AG04450 (cell line): ENCODE measurements around the gene BLOC1S4. TPM values are rescaled to one million over a fixed set of nuclear protein-coding genes. Genes with fewer than 3 reads are reported as not detected.

Source experiments
- CTCF ChIA-PET: fragments of 300-600, 350-600 bp; formaldehyde crosslinking; extraction: SDS; loops from one replicate; lab custom pipeline; 2022; ENCODE audit warnings: antibody characterized with exemption, inconsistent platforms; lab: Charles Lee
- POLR2A ChIA-PET: fragments of 350-600 bp; formaldehyde crosslinking; extraction: SDS; loops from one replicate; lab custom pipeline; 2021; ENCODE audit warnings: antibody characterized with exemption, inconsistent platforms; lab: Yijun Ruan, JAX
- DNase-seq: peaks from one replicate; pipeline ENCODE4 v3.0.0-alpha.2; 2011; ENCODE audit warnings: low read depth, low spot score
- H3K27ac ChIP-seq: one replicate; pipeline ENCODE4 v1.5.1; 2012; ENCODE audit warnings: low read depth, low read length, control low read depth
- H3K27me3 ChIP-seq: one replicate; pipeline ENCODE4 v1.6.0; 2012; ENCODE audit warnings: low read length; ENCODE audit not compliant: control insufficient read depth, insufficient read depth
- H3K4me3 ChIP-seq: 2 replicates; pipeline ENCODE4 v1.5.1; 2011; ENCODE audit warnings: mild to moderate bottlenecking, low read depth, low read length, control low read depth
- H3K9me3 ChIP-seq: 2 replicates; pipeline ENCODE4 v1.5.1; 2012; ENCODE audit warnings: low read length; ENCODE audit not compliant: control insufficient read depth, insufficient read depth
- polyA plus RNA-seq: library from polyadenylated mRNA; depleted of rRNA; stranded (reverse); fragments of >200 nt; gene quantifications from 2 replicates; pipeline ENCODE4 v1.2.3, GENCODE V29; 2011
- TF ChIP-seq, protein P1 (sequence below): IDR thresholded peaks from 2 replicates; pipeline ENCODE4 v1.5.1; 2011; ENCODE audit warnings: low read depth, low read length, control low read depth, inconsistent platforms

The BLOC1S4 gene
- polyA plus RNA-seq, 1 experiment = 14.5 TPM

- CTCF ChIA-PET = interaction anchor here (0.5 to 1.2 kb wide), 2 partner anchors 40 to 113 kb away, joined by 3 read pairs; no protein-coding TSS in a partner anchor
- no peaks in the 10 kb centered on the region; the same call in 1 of the 2 replicates for H3K9me3 ChIP-seq
- no peak for DNase-seq
- POLR2A ChIA-PET = interaction anchor here (1.1 kb wide), 1 partner anchor 11 kb away, joined by 5 read pairs; no protein-coding TSS in a partner anchor
- no peak overlapping the region for H3K27ac ChIP-seq
- H3K4me3 ChIP-seq = no peak overlapping the region
- TF ChIP-seq, protein P1, sequence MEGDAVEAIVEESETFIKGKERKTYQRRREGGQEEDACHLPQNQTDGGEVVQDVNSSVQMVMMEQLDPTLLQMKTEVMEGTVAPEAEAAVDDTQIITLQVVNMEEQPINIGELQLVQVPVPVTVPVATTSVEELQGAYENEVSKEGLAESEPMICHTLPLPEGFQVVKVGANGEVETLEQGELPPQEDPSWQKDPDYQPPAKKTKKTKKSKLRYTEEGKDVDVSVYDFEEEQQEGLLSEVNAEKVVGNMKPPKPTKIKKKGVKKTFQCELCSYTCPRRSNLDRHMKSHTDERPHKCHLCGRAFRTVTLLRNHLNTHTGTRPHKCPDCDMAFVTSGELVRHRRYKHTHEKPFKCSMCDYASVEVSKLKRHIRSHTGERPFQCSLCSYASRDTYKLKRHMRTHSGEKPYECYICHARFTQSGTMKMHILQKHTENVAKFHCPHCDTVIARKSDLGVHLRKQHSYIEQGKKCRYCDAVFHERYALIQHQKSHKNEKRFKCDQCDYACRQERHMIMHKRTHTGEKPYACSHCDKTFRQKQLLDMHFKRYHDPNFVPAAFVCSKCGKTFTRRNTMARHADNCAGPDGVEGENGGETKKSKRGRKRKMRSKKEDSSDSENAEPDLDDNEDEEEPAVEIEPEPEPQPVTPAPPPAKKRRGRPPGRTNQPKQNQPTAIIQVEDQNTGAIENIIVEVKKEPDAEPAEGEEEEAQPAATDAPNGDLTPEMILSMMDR = no peak
- H3K27me3 ChIP-seq = peaks cover 14% of the 10 kb centered on the region
These were observed 44.9 kb downstream of the BLOC1S4 start for GRCh38 chr4:6760865-6761264.

DNA sequence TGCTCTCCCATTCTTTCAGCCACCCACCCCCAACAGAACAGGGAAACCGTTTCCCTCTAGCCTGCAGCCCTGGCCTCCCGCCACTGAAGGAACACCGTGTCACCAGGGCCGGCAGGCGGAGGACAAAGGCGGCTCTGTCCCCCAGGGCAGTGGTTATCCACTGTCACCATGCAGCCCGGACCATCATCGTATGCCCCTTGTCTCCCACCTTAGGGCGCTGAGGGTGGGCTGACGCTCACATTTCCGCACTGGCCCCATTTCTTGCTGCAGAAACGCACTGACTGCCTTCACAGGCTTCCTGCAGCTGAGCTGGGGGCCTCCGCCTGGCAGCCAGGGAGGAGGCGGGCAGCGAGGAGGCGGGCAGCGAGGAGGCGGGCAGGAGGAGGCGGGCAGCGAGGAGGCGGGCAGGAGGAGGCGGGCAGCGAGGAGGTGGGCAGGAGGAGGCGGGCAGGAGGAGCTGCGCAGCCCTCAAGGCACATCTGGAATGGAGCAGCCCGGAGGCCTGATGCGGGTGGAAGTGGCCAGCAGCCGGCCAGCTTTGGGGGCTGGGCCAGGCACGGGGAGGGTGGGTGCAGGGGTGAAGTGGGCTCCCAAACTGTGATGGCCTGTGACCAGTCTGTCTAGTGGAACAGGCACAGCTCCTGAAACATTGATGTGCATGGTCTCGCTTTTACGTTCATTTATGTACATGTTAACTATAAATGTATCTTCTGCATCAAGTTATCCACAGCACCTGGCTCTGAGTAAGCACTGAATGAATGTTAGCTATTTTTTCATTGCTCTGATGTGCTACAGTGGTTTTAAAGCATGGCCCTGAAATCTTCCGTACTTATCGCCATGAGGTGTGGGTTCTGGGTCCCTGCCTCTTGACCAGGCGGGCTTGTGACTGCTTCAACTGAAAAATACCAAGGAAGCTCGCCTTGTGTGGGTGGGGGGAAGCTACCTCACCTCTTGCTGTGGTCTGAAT is 46.0 kb downstream of the BLOC1S4 start:
- TF ChIP-seq, protein P1 = no peak
- ChIA-PET POLR2A (interaction anchor here (1.1 to 1.6 kb wide), 2 partner anchors 12 to 22 kb away, joined by 5 to 6 read pairs; no protein-coding TSS in a partner anchor), CTCF (interaction anchor here (0.6 to 1.0 kb wide), 4 partner anchors 112 to 565 kb away, joined by 3 to 4 read pairs (median 4); no protein-coding TSS in a partner anchor)
- Histone ChIP-seq H3K4me3 (no peak overlapping the region), H3K9me3 (no peaks in the 10 kb centered on the region; the same call in 1 of the 2 replicates), H3K27me3 (peaks cover 19% of the 10 kb centered on the region), H3K27ac (no peak overlapping the region)
- DNase-seq = no peak

DNA sequence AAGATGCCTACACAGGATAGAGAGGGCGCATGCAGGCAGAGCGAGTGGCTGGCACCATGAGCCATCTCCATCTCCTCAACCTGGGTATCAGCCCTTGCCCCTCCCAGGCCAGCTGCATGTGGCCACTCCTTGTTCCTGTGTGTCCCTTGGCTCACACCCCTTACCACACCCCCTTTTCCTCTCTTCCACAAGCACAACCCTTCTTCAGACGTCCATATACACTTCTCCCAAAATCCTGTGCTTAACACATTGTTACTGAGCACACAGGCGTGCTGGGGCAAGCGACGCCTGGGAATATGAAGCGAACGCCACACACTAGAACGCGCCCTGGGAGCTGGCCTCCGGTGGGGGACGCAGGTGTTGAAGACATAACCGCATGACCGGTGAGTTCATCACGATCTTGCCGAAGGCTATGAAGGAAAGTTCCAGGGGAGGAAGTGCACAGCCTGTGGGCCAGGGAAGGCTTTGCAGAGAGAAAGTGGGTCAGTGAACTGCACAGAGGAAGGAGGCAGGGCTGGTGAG is 47.4 kb downstream of the BLOC1S4 start:
- Histone ChIP-seq H3K4me3 (no peak overlapping the region), H3K9me3 (no peaks in the 10 kb centered on the region; the same call in 1 of the 2 replicates), H3K27me3 (peaks cover 19% of the 10 kb centered on the region), H3K27ac (no peak overlapping the region)
- no peak for DNase-seq
- ChIA-PET POLR2A (interaction anchor here (1.6 kb wide), 1 partner anchor 20 kb away, joined by 6 read pairs; no protein-coding TSS in a partner anchor), CTCF (no interaction called here)
- TF ChIP-seq, protein P1 = no peak

GRCh38 chr4:6764976-6765620 is 49.1 kb downstream of the BLOC1S4 start:
- DNase-seq = no peak
- no peak overlapping the region for H3K27ac ChIP-seq
- ChIA-PET CTCF (no interaction called here), POLR2A (no interaction called here)
- H3K9me3 ChIP-seq = no peaks in the 10 kb centered on the region; the same call in 1 of the 2 replicates
- no peak overlapping the region for H3K4me3 ChIP-seq
- peaks cover 19% of the 10 kb centered on the region for H3K27me3 ChIP-seq
- TF ChIP-seq, protein P1 = no peak
